Colonic mucosa (tissue), 4 donors: Measurements from ENCODE around the gene FGD5. TPM values are rescaled to one million over a fixed set of nuclear protein-coding genes. Genes with fewer than 3 reads are reported as not detected.

Source experiments
- DNase-seq: peaks from one replicate; pipeline ENCODE4 v3.0.0-alpha.2; 2020
- H3K27ac ChIP-seq: fragments of 200-600 bp; one replicate; pipeline ENCODE4 v1.8.0; 2021
- H3K27me3 ChIP-seq: fragments of 200-600 bp; one replicate; pipeline ENCODE4 v1.8.0; 2021
- H3K36me3 ChIP-seq: fragments of 200-600 bp; one replicate; pipeline ENCODE4 v1.8.0; 2021
- H3K4me1 ChIP-seq: fragments of 200-600 bp; one replicate; pipeline ENCODE4 v1.8.0; 2021; ENCODE audit warnings: mild to moderate bottlenecking
- H3K4me3 ChIP-seq: fragments of 200-600 bp; one replicate; pipeline ENCODE4 v1.8.0; 2021
- H3K9ac ChIP-seq, 2 donors: one replicate each; pipeline ENCODE4 v1.7.0; 2013; ENCODE audit warnings: control low read depth in 2 of 2, low read depth in 2 of 2, low read length in 2 of 2
- H3K9me3 ChIP-seq: fragments of 200-600 bp; one replicate; pipeline ENCODE4 v1.8.0; 2021
- intact Hi-C: fragments of 100-400 bp; cut with DNase I; formaldehyde crosslinking; loops from one replicate; pipeline ENCODE4 v1.14.1; 2022
- total RNA-seq, 2 donors: library from RNA; stranded (reverse); fragmentation: NEBNext Ultra II Directional in 1 of 2; extraction: Animal tissue kit (Norgen Biotek cat#: 25700) in 1 of 2; gene quantifications; one replicate each; pipeline ENCODE4 v1.2.1, GENCODE V29; 2021
- TF ChIP-seq, protein P1 (sequence below): fragments of 200-600 bp; IDR thresholded peaks from one replicate; pipeline ENCODE4 v1.8.0; 2022; ENCODE audit warnings: antibody characterized with exemption, mild to moderate bottlenecking
- donor health status: healthy.
- donor health status: DM: no; HTN: no; CAD: no.
- donor health status: DM: no; HTN: no; CAD: no.

FGD5 gene, protein sequence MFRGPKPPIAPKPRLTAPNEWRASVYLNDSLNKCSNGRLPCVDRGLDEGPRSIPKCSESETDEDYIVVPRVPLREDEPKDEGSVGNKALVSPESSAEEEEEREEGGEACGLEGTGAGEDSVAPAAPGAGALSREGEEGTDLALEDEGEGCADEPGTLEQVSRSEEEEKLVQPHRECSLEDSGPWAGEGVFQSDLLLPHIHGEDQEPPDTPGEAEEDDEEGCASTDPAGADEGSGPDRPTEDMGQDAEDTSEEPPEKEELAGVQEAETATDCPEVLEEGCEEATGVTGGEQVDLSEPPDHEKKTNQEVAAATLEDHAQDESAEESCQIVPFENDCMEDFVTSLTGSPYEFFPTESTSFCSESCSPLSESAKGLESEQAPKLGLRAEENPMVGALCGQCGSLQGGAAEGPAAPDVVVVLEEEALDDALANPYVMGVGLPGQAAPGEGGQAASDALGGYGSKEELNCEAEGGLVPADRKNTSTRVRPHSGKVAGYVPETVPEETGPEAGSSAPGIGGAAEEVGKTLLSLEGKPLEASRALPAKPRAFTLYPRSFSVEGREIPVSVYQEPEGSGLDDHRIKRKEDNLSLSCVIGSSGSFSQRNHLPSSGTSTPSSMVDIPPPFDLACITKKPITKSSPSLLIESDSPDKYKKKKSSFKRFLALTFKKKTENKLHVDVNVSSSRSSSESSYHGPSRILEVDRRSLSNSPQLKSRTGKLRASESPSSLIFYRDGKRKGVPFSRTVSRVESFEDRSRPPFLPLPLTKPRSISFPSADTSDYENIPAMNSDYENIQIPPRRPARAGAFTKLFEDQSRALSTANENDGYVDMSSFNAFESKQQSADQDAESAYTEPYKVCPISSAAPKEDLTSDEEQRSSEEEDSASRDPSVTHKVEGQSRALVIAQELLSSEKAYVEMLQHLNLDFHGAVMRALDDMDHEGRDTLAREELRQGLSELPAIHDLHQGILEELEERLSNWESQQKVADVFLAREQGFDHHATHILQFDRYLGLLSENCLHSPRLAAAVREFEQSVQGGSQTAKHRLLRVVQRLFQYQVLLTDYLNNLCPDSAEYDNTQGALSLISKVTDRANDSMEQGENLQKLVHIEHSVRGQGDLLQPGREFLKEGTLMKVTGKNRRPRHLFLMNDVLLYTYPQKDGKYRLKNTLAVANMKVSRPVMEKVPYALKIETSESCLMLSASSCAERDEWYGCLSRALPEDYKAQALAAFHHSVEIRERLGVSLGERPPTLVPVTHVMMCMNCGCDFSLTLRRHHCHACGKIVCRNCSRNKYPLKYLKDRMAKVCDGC (N-terminal part only)
- total RNA-seq: 1 to 10 TPM; 4.4 to 8.7 TPM

DNA sequence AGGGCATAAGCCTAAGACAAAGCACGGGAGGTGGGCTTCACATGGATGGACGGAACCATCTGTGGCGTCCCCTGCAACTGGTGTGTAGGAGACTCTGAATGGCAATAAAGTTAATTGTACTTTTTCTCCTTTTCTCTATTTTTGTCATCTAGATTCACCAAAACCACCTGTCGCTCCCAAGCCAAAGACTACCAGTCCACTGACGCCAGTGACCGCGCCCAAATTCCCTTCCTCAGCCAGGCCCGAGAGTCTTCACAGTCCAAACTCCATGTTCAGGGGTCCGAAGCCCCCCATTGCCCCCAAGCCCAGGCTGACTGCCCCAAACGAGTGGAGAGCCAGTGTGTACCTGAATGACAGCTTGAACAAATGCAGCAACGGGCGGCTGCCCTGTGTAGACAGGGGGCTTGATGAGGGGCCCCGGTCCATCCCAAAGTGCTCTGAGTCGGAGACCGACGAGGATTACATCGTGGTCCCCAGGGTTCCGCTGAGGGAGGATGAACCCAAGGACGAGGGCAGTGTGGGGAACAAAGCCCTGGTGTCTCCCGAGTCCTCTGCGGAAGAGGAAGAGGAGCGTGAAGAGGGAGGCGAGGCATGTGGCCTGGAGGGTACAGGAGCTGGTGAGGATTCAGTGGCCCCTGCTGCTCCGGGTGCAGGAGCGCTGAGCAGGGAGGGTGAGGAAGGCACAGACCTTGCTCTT, at the start of gene FGD5:
Gene FGD5 (plus strand): TSS at position 159 of the 697 bp plus-strand sequence. CDS start 110 bp downstream, at position 269.
- intact Hi-C loops: no loop called here
- no peaks in the 10 kb centered on the region for H3K36me3 ChIP-seq
- H3K9ac ChIP-seq: no peak within 1 kb of the TSS
- H3K27me3 ChIP-seq: no peaks in the 10 kb centered on the region
- no peaks in the 10 kb centered on the region for H3K4me1 ChIP-seq
- H3K9me3 ChIP-seq: no peaks in the 10 kb centered on the region
- TF ChIP-seq, protein P1, sequence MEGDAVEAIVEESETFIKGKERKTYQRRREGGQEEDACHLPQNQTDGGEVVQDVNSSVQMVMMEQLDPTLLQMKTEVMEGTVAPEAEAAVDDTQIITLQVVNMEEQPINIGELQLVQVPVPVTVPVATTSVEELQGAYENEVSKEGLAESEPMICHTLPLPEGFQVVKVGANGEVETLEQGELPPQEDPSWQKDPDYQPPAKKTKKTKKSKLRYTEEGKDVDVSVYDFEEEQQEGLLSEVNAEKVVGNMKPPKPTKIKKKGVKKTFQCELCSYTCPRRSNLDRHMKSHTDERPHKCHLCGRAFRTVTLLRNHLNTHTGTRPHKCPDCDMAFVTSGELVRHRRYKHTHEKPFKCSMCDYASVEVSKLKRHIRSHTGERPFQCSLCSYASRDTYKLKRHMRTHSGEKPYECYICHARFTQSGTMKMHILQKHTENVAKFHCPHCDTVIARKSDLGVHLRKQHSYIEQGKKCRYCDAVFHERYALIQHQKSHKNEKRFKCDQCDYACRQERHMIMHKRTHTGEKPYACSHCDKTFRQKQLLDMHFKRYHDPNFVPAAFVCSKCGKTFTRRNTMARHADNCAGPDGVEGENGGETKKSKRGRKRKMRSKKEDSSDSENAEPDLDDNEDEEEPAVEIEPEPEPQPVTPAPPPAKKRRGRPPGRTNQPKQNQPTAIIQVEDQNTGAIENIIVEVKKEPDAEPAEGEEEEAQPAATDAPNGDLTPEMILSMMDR: no peak
- H3K27ac ChIP-seq: no peak within 1 kb of the TSS
- no peak for DNase-seq
- H3K4me3 ChIP-seq: no peak within 1 kb of the TSS

DNA sequence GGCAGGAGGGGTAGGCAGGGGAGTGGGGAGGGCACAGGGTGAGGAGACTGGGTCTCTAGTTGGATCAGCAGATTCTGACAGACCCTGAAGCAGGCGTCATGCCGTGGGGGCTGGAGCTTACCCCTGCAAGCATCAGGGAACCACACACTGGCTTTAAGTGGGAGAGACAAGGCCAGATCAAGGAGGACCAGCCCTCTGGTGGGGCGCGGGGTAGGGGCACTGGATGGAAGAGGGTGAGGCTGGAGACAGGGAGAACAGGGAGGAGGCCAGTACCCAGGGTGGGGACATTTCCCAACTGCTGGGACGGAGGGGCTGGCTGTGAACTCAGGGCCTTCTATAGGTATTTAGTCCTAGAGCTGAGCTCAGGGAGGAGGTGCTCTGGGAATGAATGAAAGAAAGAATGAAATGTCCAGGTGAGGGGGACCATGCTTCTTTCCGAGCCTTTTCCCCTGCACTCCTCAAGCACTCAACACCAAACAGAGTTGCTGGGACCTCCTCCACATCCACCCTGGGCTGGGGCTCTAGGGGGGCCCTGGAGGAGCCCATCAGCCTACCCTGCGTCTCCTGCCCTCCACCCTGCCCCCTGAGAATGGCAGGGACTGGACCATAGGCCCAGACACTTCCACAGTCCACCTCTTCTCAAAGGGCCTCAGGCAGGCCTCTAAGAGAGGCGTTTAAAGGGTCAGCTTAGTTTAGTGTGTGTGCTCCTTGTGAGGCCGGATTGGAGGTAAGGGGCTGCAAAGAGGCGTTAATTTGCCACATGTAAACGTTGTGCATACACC, 49.0 kb upstream of the FGD5 start:
- TF ChIP-seq, protein P1: no peak
- intact Hi-C loops: loop anchor here (10.0 kb wide), 1 partner anchor 95 kb away; the partner anchor contains the start of gene C3orf20
- Histone ChIP-seq H3K9me3 (no peaks in the 10 kb centered on the region), H3K9ac (no peak overlapping the region), H3K4me1 (no peaks in the 10 kb centered on the region), H3K27ac (no peak overlapping the region), H3K36me3 (no peaks in the 10 kb centered on the region), H3K4me3 (no peak overlapping the region), H3K27me3 (no peaks in the 10 kb centered on the region)
- no peak for DNase-seq

DNA sequence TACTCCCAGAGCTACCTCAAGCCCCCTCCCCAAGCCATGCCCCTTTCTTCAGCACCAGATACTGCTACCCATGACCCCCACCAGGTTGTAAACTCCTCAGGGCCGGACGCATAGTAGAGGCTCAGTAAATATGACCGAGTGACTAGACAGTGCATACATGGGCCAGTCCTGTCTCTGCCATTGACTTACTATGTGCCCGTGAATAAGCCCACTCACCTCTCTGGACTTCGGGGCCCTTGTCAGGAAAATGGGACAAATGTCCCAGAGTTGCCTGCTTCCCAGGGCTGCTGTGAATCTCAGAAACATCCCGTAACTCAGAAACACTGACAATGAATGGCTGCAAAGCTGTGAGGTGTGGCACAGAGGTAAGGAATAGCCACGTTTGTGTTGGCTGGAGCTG, 48.2 kb upstream of the FGD5 start:
- no peak overlapping the region for H3K4me3 ChIP-seq
- H3K4me1 ChIP-seq: no peaks in the 10 kb centered on the region
- H3K36me3 ChIP-seq: no peaks in the 10 kb centered on the region
- no peak overlapping the region for H3K9ac ChIP-seq
- no peak for DNase-seq
- no peaks in the 10 kb centered on the region for H3K9me3 ChIP-seq
- TF ChIP-seq, protein P1: no peak
- intact Hi-C loops: loop anchor here (10.0 kb wide), 1 partner anchor 96 kb away; the partner anchor contains the start of gene C3orf20
- no peak overlapping the region for H3K27ac ChIP-seq
- no peaks in the 10 kb centered on the region for H3K27me3 ChIP-seq

DNA sequence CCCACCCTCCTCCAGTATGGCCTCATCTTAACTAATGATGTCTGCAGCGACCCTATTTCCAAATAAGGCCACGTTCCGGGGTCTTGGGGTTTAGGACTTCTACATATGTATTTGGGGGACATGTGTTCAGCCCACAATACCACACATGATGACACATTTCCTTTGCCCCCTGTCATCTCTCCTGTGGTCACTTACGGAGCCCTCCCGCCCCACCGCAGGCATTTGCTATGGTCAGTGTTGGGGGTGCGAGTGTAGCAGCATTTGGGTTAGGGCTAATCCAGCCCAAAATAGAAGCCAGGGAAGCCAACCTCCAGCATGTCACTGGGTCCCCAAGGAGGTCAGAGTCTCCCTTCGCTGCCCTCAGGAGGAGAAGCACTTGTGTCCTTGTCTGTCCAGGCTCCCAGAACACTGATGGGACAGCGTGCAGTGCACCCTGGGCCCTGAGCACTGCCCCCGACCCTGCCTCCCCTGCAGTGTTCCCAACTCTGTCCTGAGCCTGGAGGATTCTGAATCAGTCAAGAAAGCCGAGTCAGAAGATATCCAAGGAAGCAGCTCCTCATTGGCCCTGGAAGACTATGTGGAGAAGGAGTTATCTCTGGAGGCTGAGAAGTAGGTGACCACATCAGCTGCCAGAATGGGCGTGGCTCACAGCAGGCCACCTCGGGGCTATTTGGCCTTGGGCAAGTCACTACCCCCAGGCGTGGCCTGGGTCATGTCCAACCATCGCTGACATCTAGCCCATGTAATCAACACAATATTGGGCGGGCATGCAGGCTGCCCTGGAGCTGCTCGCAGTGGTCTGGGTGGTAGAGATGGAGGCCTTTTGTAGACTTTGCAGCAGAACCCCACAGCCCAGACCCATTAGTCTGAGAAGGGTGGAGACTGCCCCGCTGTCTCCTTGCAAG, 46.9 kb upstream of the FGD5 start:
- H3K27me3 ChIP-seq: no peaks in the 10 kb centered on the region
- H3K9me3 ChIP-seq: no peaks in the 10 kb centered on the region
- no peak overlapping the region for H3K27ac ChIP-seq
- H3K4me3 ChIP-seq: no peak overlapping the region
- peak; percentile 9 for DNase-seq
- H3K9ac ChIP-seq: no peak overlapping the region
- intact Hi-C loops: loop anchor here (10.0 kb wide), 1 partner anchor 97 kb away; the partner anchor contains the start of gene C3orf20
- TF ChIP-seq, protein P1: no peak
- no peaks in the 10 kb centered on the region for H3K36me3 ChIP-seq
- H3K4me1 ChIP-seq: no peaks in the 10 kb centered on the region
